Measurements from ENCODE around the gene AKAP8L. TPM values are rescaled to one million over a fixed set of nuclear protein-coding genes. Genes with fewer than 3 reads are reported as not detected.

Gene AKAP8L
- total and polyA plus RNA-seq, 10 of the 15 experiments (the other 5 are each of a cell fraction or from before 2014, with no cell fraction given), result 0.66 to 64.3 (median 40.0) TPM

DNA sequence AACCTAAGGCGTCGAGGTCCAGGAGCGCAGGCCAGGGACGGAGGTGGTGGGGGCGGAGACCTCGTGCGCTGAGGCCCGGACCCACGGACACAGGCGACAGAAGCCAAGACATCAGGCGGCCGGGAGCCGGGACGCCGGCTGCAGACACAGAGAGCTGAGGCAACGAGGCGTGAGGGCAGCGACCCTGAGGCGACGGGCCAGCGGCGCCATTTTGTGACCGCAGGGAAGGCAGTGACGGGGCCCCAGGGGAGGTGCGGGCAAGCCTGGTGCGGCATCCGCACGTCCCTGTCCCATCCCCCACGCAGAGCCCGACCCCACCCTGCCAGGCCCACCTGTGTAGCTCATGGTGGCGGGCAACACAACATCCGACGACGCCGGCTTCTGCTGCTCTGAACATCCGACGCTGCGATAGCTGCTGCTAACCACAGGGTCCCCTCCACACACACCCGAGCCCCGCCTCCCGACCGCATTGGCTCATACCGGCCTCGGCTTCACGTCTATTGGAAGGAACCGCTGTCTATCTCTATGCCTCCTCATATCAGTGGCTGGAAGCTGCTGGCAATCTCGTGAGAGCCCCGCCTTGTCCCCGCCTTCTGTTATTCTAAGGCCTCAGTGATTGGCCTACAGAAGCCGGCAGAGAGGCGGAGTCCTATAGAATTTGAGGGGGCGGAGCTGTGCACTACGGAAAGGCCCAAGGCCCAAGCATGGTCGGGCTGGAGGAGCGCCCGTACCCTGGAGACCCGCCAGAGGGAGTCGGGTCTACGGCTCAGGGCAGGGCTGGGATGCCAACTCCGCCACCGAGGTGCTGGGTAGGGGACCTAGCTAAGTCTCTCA is at the start of gene AKAP8L (continued):
- TF ChIP-seq MXI1 (IDR thresholded peaks at IDR 0.05; ENCODE audit: low read depth, low read length) (peak; percentile 80; the same call in 1 of the 2 replicates), ZNF592 (IDR thresholded peaks at IDR 0.05) (no peak), NR2F1 (conservative IDR thresholded peaks at IDR 0.05) (peak; percentile 74), E2F4 (IDR thresholded peaks at IDR 0.05; ENCODE audit: low read depth, low read length) (peak; percentile 9; the same call in 1 of the 2 replicates), IRF4 (IDR thresholded peaks at IDR 0.05; ENCODE audit: low read depth, low read length) (no peak), RFX5 (IDR thresholded peaks at IDR 0.05; ENCODE audit: low read depth, low read length) (peak; percentile 51), SMAD1 (IDR thresholded peaks at IDR 0.05; ENCODE audit: low read depth, partially characterized antibody) (no peak), CBX5 (IDR thresholded peaks at IDR 0.05; ENCODE audit: low read depth) (no peak), ATF7 (IDR thresholded peaks at IDR 0.05; ENCODE audit: low read depth) (peak; percentile 47), CHD4 (IDR thresholded peaks at IDR 0.05) (no peak), EZH2 (IDR thresholded peaks at IDR 0.05; ENCODE audit: borderline replicate concordance, control insufficient read depth, low read depth, low read length) (no peak), ZBED1 (IDR thresholded peaks at IDR 0.05; ENCODE audit: borderline replicate concordance) (no peak), POLR2AphosphoS5 (IDR thresholded peaks at IDR 0.05; ENCODE audit: low read length) (peak; percentile 98), WRNIP1 (IDR thresholded peaks at IDR 0.05; ENCODE audit: borderline replicate concordance, low read depth, low read length) (no peak), ZNF384 (IDR thresholded peaks at IDR 0.05; ENCODE audit: borderline replicate concordance, low read depth, low read length) (no peak), RAD21 (IDR thresholded peaks at IDR 0.05; ENCODE audit: insufficient read depth, low read depth, low read length) (peak; percentile 77), HDGF (IDR thresholded peaks at IDR 0.05) (0 out of 2 replicates have a peak, but pooled peaks have one; percentile 60), ZNF217 (IDR thresholded peaks at IDR 0.05) (no peak), SMARCA5 (IDR thresholded peaks at IDR 0.05) (peak; percentile 89), MEF2A (IDR thresholded peaks at IDR 0.05; ENCODE audit: insufficient read depth, low read depth, low read length) (0 out of 2 replicates have a peak, but pooled peaks have one; percentile 39), EP300 (IDR thresholded peaks at IDR 0.05; ENCODE audit: borderline replicate concordance in 1 of 2, control insufficient read depth in 1 of 2, low read depth in 2 of 2, low read length in 2 of 2) (0 out of 4 replicates have a peak, but pooled peaks of 1 of the 2 experiments have one; percentile 27), FOXM1 (IDR thresholded peaks at IDR 0.05; ENCODE audit: low read depth, low read length) (no peak; the same call in 1 of the 2 replicates), NR2C2 (IDR thresholded peaks at IDR 0.05; ENCODE audit: borderline replicate concordance, control insufficient read depth, insufficient read length, low read depth) (no peak), SP1 (IDR thresholded peaks at IDR 0.05; ENCODE audit: low read depth, low read length) (peak; percentile 100), IKZF2 (IDR thresholded peaks at IDR 0.05) (no peak; a peak in 2 of 4 replicates), MTA3 (IDR thresholded peaks at IDR 0.05; ENCODE audit: borderline replicate concordance, low read length) (no peak), SMAD5 (IDR thresholded peaks at IDR 0.05; ENCODE audit: low read depth) (peak; percentile 47; the same call in 1 of the 2 replicates)
